ENCODE measurements around the gene GPR160.
A peak's percentile ranks its signal among the peaks of the same experiment; 100 is the strongest.
"Not testable (repeated sequence)": the region's sequence is repeated elsewhere in the genome, so short reads cannot be mapped to it uniquely, and the experiment has no call there.

GPR160 gene

GRCh38 chr3:170076715-170077238 is 39.0 kb downstream of the GPR160 start:
- no peak for DNase-seq

- DNase-seq, result no peak
Measured at GRCh38 chr3:170077361-170077760, 39.6 kb downstream of the GPR160 start.

- peak; percentile 5 for DNase-seq
Measured at GRCh38 chr3:170078620-170079281, 41.0 kb downstream of the GPR160 start.

- peak; percentile 36 for DNase-seq
Measured at GRCh38 chr3:170079536-170080165, 41.9 kb downstream of the GPR160 start.

- DNase-seq, result no peak
Measured at GRCh38 chr3:170080605-170081004, 42.8 kb downstream of the GPR160 start.

- no peak for DNase-seq
Measured at GRCh38 chr3:170081079-170081741, 43.4 kb downstream of the GPR160 start.

GRCh38 chr3:170083343-170083742 is 45.5 kb downstream of the GPR160 start:
- DNase-seq, result no peak

GRCh38 chr3:170085396-170085795 is 47.6 kb downstream of the GPR160 start:
- DNase-seq, result no peak

GRCh38 chr3:170089862-170090600 is 52.2 kb downstream of the GPR160 start:
- DNase-seq, result no peak

- DNase-seq, result no peak
Measured at GRCh38 chr3:170090601-170090981, 52.8 kb downstream of the GPR160 start.

GRCh38 chr3:170092907-170093306 is 55.1 kb downstream of the GPR160 start:
- no peak for DNase-seq

- no peak for DNase-seq
Measured at GRCh38 chr3:170095771-170096170, 58.0 kb downstream of the GPR160 start.

GRCh38 chr3:170096342-170096741 is 58.5 kb downstream of the GPR160 start:
- no peak for DNase-seq

- no peak for DNase-seq
Measured at GRCh38 chr3:170098753-170099152, 61.0 kb downstream of the GPR160 start.

GRCh38 chr3:170100944-170101343 is 63.1 kb downstream of the GPR160 start:
- no peak for DNase-seq

GRCh38 chr3:170102431-170102830 is 64.6 kb downstream of the GPR160 start:
- no peak for DNase-seq

GRCh38 chr3:170107941-170108340 is 70.1 kb downstream of the GPR160 start:
- no peak for DNase-seq

- no peak for DNase-seq
Measured at GRCh38 chr3:170108955-170109354, 71.2 kb downstream of the GPR160 start.

- DNase-seq, result no peak
Measured at GRCh38 chr3:170109579-170110293, 71.9 kb downstream of the GPR160 start.

- no peak for DNase-seq
Measured at GRCh38 chr3:170111147-170111771, 73.5 kb downstream of the GPR160 start.

GRCh38 chr3:170114165-170114564 is 76.4 kb downstream of the GPR160 start:
- DNase-seq, result not testable (repeated sequence)

- peak; percentile 12 for DNase-seq
Measured at GRCh38 chr3:170117134-170117533, 79.3 kb downstream of the GPR160 start.
